ENCODE data around the gene MRPL45.

Gene MRPL45

GRCh38 chr17:38357486-38358123, 60.6 kb downstream of the MRPL45 start:
- no peak for ATAC-seq (ENCODE audit: low read depth)
- H3K4me1 ChIP-seq (ENCODE audit: insufficient read depth, poor library complexity, severe bottlenecking) = peaks cover 2% of the 10 kb centered on the region
- H3K27ac ChIP-seq (ENCODE audit: poor library complexity, severe bottlenecking) = no peak overlapping the region
- no peaks in the 10 kb centered on the region for H3K27me3 ChIP-seq (ENCODE audit: insufficient read depth, poor library complexity, severe bottlenecking)
- no peaks in the 10 kb centered on the region for H3K9me3 ChIP-seq (ENCODE audit: severe bottlenecking)
- H3K4me3 ChIP-seq (ENCODE audit: severe bottlenecking) = no peak overlapping the region
- H3K36me3 ChIP-seq (ENCODE audit: low read depth) = no peaks in the 10 kb centered on the region
- TF ChIP-seq CTCF (IDR thresholded peaks at IDR 0.05; ENCODE audit: poor library complexity, severe bottlenecking) = no peak
- DNase-seq (ENCODE audit: low spot score) = no peak

GRCh38 chr17:38358586-38359513, 61.9 kb downstream of the MRPL45 start:
- Histone ChIP-seq H3K9me3 (ENCODE audit: severe bottlenecking) (no peaks in the 10 kb centered on the region), H3K36me3 (ENCODE audit: low read depth) (no peaks in the 10 kb centered on the region), H3K27ac (ENCODE audit: poor library complexity, severe bottlenecking) (no peak overlapping the region), H3K27me3 (ENCODE audit: insufficient read depth, poor library complexity, severe bottlenecking) (no peaks in the 10 kb centered on the region), H3K4me1 (ENCODE audit: insufficient read depth, poor library complexity, severe bottlenecking) (peaks cover 2% of the 10 kb centered on the region), H3K4me3 (ENCODE audit: severe bottlenecking) (no peak overlapping the region)
- ATAC-seq (ENCODE audit: low read depth) (no peak), DNase-seq (ENCODE audit: low spot score) (no peak)
- no peak for TF ChIP-seq CTCF (IDR thresholded peaks at IDR 0.05; ENCODE audit: poor library complexity, severe bottlenecking)

- Histone ChIP-seq H3K9me3 (ENCODE audit: severe bottlenecking) (no peaks in the 10 kb centered on the region), H3K27me3 (ENCODE audit: insufficient read depth, poor library complexity, severe bottlenecking) (no peaks in the 10 kb centered on the region), H3K4me3 (ENCODE audit: severe bottlenecking) (no peak overlapping the region), H3K4me1 (ENCODE audit: insufficient read depth, poor library complexity, severe bottlenecking) (peaks cover 2% of the 10 kb centered on the region), H3K36me3 (ENCODE audit: low read depth) (peaks cover 5% of the 10 kb centered on the region), H3K27ac (ENCODE audit: poor library complexity, severe bottlenecking) (peak overlapping the region; percentile 4)
- ATAC-seq (ENCODE audit: low read depth) (peak; percentile 88), DNase-seq (ENCODE audit: low spot score) (no peak)
- TF ChIP-seq CTCF (IDR thresholded peaks at IDR 0.05; ENCODE audit: poor library complexity, severe bottlenecking) = no peak
Observed at GRCh38 chr17:38361694-38362465, 64.9 kb downstream of the MRPL45 start.

GRCh38 chr17:38363016-38363415, 66.0 kb downstream of the MRPL45 start:
- TF ChIP-seq CTCF (IDR thresholded peaks at IDR 0.05; ENCODE audit: poor library complexity, severe bottlenecking) = no peak
- Histone ChIP-seq H3K4me3 (ENCODE audit: severe bottlenecking) (no peak overlapping the region), H3K36me3 (ENCODE audit: low read depth) (peaks cover 16% of the 10 kb centered on the region), H3K27me3 (ENCODE audit: insufficient read depth, poor library complexity, severe bottlenecking) (no peaks in the 10 kb centered on the region), H3K27ac (ENCODE audit: poor library complexity, severe bottlenecking) (no peak overlapping the region), H3K9me3 (ENCODE audit: severe bottlenecking) (no peaks in the 10 kb centered on the region), H3K4me1 (ENCODE audit: insufficient read depth, poor library complexity, severe bottlenecking) (peaks cover 2% of the 10 kb centered on the region)
- ATAC-seq (ENCODE audit: low read depth) (no peak), DNase-seq (ENCODE audit: low spot score) (no peak)

All from RWPE2 (cell line).